Activated T-cell treated with anti-CD3 and anti-CD28 coated beads, Interleukin-2, amount 50 U/mL, for 1 hour (primary cell): ENCODE data around the gene PLA2G4B.

Experiments used
- DNase-seq: peaks from one replicate; pipeline ENCODE4 v3.0.0-alpha.2; 2020

The PLA2G4B gene

DNA sequence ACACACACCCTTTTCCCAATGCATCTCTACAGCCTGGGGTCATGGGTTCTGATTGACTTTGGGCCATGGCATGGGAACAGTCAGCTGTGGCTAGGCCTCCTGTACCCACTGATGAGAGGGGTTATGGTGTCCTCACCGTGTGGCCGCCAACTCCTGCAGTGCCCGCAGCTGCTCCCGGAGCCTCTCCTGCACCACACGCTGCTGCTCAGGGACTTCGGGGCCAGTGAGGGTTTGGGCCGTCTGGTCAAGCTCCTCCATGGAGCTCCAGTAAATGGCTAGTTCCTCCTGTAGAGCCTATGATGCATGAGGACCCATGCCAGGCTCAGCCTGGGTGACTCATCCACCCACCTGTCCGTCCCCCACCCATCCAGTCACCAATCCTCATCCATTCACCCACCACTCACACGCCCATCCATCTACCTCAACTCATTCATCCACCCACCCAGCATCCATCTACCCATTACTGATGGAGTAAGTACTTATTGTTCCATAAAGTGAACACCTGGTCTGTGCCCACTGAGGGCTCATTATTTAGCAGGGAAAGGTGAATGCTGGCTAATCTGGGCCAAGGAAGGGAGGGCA, 33.6 kb downstream of the PLA2G4B start:
- DNase-seq: no peak

DNA sequence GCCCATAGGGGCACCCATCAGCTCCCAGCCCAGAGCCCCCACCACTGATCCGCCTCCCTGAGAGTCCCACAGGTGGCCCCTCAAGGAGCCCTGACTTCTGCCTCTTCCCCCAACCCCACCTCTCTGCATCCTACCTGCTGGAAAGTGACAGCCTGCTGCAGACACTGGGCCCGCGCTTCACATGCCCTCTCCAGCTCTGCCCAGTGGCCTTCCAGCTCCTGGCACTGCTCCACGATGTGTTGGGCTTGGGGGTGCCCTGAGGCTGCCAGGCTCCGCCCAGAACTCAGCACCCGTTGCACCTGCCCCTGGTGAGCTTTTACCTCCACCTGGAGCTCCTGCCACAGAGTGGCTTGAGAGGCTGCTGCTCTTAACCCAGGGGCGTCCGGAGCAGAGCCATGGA, 35.1 kb downstream of the PLA2G4B start:
- DNase-seq: no peak

DNA sequence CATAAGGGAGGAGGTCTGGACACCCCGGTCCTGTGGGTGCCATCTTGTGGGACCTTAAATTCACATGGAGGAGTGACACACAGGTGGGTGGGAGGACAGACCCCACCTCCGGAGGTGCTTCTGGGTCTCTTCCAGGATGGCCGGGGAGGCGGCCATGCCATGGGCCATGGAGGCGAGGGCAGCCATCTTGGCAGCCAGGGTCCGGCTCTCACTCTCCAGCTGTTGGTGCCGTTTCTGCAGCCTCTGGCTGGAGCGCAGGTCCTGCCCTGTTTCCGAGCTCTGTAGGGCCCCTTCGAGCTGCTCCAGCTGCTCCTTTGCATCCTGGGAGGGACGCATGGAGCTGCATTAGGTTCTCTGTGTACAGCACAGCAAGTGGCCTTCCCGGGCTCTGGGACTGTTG, 36.1 kb downstream of the PLA2G4B start:
- DNase-seq: no peak

DNA sequence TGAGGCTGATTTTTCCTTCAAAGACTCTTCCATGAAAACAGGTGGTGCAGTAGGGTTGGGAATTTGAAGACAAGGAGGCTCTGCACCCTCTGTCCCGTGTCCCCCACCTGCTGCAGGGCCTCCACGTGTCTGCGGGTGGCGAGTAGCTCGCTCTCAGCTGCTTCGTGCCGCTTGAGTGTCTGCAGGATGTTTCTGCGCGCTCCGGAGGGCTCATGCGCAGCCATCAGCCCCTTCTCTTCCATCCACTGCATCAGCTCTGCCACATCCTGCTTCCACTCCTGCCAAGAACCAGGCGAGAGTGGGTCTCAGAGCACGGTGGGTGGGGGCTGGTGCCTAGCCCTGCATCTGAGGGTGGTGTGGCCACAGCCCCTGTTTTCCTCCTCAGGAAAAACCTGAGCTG, 37.4 kb downstream of the PLA2G4B start:
- DNase-seq: no peak

DNA sequence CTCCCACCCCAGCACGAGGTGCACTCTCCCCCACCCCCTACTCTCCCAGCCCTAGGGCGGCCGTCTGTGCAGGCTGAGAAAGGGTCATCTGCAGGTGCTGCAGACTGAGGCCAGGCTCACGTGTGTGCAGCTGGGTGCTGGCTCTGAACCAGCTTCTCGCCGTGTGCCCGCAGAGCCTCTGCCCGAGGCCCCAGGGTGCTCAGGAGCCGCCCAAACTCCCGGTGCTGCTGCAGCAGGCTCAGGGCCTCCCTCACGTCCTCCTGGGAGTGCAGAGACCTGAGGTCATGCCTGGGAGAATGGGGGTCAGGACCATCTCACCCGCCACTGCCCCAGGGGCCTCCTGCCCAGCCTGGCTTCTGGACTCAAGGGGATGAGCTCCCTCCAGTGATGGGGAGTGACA, 38.0 kb downstream of the PLA2G4B start:
- no peak for DNase-seq

DNA sequence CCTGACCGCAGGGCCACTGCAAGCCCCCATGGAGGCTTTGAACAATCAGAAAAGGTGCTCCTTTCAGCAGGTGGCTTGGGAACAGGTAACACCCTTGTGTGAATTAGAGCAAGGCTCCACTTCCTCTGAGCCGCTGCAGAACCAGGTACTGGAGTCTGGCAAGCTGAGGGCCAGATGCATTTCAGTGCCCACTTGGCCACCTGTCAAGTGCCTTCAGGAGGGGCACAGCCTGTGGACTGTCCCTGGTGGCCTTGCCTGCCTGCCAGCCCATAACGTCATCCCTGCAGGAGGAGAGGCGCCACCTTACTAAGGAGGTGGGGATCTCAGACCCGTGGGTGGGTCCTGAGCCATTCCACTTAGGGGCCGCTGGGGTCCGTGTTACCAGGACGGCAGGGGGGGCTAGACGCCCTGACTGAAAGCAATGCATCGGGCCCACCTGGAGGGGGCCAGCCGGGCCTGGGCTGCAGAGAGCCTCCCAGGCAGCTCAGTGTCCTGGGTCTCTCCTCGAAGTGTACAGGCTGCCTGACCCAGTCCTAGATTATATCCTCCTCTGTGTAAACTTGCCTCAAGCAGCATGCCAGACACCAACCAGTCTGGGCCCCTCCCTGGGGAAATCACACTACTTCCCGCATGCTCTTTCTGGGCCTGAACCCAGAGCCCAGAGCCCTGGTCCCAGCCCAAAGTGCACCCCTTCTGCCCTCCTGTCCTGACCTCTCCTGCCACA, 39.1 kb downstream of the PLA2G4B start:
- DNase-seq: no peak

DNA sequence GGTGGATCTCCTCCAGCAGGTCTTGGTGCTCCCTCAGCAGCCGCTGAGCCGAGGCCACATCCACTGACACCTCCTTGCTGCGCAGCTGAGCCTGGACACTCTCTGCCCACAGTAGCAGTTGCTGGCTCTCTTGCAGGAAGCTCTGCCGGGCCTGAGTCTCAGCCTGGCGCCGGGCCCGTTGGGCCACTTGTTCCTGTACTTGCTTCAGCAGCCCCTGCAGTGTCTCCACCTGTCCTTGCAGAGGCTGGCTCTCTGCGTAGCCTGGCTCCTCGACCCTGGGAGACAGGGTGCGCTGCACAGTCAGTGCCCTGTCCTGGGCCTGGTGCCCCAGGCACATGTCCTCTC, 39.7 kb downstream of the PLA2G4B start:
- no peak for DNase-seq

DNA sequence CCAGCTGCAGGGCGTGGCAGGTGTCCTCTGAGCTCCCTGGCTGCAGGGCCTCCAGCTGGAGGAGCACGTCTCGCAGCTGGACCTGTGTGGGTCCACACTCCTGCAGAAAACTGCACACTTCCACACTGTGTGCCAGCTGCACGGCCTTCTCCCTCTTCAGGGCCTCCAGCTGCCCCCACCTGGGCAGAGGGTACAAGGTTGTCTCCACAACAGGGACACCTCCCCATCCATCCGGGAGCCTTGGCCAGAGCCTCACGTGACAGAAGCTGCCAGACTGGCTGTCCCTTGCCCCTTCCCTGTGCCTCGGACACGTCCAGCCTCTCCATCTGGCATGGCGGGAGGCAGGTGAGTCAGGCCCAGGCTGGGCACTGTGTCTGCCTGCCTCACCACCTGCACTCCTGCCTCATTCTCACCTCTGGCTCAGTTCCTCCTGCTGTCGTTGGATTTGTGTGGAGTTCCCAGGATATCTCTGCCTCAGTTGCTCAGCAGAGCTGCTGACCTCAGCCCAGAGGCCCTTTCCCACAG, 40.7 kb downstream of the PLA2G4B start:
- DNase-seq: no peak

DNA sequence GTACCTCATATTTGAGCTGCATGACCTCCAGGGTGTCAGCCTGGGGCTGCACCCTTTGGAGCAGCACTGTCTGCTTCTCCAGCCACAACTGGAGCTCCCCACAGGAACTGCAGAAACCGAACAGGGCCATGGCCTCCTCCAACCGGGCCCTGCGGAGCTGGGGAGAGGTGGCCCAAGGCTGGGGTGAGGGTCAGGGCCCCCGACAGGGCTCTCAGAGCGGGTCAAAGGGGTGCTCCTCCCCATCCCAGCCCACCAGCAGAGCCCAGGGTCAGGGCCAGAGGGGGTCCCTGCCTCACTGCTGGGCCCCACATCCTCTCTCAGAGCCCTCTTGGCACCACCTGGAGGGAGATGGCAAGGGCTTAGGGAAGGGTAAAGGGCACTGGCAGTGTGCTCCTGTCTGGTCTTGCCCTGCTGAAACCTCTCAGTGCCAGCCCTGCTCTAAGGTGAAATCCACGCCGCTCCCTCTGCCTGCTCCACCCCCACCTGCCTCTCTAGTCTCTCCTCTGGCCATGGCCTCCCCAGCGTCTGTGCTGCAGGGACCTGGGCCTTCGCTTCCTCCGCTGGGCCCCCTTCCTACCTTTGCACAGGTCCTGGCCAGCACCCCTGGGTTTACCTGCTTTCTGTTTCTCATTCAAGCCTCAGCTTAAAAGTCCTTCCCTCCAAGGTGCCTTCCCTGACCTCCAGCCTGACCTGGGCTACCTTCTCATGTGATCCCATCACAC, 41.7 kb downstream of the PLA2G4B start:
- no peak for DNase-seq

DNA sequence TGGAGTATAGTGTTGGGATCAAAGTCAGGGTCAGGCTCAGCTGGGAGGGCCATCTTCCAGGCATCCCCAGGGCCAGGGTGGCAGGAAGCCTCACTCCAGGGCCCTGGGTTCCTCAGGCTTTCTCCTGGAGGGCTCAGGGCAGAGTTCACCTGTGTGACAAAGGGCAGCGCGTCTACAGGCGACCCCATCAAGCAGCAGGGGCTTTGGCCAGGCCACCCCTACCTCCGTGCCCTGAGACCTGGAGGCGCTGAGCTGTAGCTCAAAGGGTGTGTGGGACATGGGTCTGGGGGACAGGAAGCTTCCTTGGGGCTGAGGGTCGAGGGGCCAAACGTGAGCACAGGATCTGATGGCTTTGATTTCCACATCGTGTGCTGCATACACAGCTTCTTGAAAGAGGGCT, 42.4 kb downstream of the PLA2G4B start:
- DNase-seq: no peak

DNA sequence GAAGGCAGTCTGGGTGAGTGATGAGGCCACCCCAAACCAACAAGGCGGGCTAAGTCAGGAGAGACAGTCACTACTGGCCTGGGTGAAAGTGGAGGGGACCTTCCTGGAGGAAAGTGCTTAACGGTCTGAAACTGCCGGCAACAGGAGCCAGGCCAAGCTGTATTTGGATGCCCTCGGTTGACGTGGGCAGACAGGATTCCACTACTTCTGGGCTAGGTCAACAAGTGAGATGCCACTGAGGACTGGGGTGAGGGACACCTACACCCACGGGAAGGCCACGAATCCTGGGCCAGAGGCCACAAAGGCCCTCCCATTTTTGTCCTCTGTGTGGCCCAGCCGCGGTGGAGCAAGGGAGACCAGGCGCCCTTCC, 42.9 kb downstream of the PLA2G4B start:
- DNase-seq: no peak

DNA sequence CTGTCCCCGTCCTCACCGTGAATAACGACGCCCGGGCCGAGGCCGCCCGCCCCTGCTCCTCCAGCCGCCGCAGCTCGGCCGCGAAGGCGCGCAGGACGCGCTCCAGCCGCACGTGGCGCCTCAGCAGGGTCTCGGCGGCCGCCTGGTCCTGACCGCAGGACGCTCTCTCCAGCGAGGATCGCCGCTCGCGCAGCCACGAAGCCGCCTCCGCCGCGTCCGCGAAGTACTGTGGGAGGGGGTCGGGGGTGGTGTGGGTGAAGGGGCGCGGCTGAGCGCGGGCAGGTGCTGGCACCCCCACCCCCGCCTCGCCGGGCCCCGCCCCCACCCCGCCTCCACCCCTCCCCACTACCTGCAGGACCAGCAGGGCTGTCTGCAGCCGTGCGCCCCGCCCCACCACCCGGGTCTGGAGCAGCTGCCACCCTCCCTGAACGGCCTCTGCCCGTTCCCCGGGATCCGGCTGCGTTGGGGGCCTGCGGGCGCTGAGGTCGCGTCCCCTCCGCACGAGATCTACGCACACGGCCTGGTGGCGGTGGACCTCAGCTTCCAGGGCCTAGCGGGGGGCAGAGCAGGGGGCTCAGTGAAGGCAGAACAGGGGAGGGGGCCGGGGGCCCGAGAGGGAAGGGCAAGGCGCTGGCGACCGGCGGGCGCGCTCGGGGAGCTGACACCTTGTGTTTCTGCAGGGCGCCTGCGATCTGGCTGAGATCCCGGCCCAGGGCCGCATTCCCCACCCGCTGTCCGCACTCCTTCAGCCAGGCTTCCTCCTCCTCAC, 43.5 kb downstream of the PLA2G4B start:
- no peak for DNase-seq

DNA sequence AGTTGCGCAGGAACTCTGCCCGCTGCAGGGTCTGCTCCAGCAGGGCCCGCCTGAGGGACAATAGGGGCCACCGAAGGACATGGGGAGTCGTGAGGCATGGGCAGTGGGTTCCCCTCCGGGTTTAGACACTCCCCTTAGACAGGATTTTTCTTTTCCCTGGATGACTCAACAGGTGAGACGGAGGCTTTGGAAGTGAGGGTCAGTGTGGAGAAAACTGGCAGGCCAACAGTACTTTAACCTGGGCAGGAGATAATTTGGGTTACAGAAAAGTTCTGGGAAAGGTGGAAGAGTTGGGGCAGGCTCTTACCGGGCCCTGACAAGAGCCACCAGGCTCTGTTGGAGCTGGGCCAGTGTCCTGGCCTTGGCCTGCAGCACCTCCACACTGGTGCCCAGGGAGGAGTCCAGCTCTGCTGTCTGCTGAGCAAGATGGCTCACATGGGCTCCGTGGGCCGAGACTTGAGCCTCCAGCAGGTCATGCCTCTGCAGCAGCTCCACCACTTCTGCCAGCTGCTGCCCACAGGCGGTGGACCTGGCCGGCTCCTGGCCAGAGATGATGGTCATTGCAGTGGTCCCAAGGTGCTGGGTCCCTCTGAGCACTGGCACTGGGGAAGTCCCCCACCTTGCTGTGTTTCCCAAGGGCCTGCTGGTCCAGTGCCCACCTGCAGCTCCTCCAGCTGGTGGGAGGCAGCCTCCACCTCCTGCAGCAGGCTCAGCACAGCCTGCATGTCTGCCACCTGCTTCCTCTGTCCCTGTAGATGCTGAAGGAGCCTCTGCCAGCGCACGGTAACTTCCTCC, 44.2 kb downstream of the PLA2G4B start:
- no peak for DNase-seq

DNA sequence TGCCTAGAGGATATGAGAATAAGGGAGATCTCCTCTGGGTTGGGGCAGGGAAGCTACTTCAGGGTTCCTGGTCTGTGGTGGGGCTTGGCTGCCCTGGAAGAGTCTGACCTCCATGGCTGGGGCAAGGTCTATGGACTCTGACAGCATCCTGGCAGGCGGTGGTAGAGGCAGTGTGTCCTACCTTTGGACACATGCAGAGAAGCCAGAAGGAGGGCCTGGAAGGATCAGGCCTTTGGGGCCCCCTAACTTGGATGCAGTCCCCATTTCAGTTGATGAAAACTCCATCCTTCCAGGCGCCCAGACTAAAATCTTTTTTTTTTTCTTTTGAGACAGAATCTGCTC, 44.8 kb downstream of the PLA2G4B start:
- no peak for DNase-seq

DNA sequence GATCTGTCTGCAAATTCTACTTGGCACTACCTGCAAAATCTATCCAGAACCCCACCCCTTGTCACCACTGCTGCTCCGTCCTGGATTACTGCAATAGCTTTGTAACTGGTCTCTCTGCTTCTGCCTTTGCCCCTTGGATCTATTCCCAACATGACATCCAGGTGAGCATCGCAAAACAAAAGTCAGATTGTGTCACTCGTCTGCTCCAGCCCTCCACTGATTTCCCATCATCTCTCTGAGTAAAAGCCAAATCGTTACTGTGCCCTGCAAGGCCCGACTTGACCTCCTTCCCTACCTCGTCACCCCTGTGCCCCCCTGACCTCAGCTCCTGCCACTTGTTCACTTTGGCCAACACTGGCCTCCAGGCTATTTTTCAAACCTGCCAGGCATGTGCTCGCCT, 45.8 kb downstream of the PLA2G4B start:
- no peak for DNase-seq

DNA sequence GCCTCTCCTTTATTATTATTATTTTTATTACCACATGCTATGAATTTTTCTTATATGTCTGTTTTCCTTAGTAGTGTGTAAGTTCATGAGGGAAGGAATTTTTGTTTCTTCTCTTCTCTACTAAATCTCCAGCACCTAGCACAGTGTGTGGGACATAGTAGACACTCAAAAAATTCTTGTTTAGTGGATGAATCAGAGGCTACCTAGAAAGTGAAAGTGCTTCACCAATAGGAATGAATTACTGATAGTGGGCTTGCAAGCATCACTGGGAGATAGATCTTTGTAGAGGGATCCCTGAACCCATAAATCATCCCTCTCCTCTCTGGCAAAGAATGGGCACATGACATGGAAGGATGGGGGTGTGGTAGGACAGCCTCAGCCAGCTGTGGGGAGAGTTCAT, 46.7 kb downstream of the PLA2G4B start:
- no peak for DNase-seq

DNA sequence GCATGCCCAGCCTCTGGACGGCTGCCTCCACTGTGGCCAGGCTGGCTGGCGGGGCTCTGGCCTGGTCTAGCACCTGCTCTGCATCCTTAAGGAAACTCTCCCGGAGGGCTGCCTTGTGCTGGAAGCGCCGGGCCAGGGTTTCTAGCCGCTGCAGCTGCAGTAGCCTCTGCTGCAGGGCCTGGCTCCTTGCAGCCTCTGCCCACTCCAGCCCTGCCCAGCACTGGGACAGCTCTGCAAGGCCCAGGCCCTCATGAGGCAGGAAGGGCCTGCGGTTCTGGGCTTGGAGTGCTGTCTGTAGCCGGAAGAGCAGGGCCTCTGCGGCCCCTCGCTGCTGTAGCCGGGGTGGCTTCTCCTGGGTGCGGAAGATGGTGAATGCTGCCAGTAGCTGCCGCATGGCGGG, 47.2 kb downstream of the PLA2G4B start:
- no peak for DNase-seq

DNA sequence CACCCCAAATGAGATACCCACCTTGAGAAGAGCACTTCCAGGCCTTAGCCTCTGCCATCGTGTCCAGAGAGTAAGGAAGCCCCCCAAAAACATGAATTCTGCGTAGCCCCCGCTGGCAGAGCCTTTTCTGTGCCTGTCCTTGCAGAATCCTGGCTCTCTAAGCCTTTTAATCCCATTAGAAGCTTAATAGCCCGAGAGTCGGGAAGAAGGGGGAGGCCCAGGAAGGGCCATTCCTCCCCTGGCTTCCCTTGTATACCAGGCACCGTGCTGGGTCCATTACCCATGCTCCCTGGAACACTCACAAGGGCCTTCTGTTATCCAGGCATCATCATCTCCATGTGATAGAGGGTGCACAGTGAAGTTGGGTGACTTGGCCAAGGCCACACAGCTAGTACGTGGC, 48.1 kb downstream of the PLA2G4B start:
- DNase-seq: no peak

DNA sequence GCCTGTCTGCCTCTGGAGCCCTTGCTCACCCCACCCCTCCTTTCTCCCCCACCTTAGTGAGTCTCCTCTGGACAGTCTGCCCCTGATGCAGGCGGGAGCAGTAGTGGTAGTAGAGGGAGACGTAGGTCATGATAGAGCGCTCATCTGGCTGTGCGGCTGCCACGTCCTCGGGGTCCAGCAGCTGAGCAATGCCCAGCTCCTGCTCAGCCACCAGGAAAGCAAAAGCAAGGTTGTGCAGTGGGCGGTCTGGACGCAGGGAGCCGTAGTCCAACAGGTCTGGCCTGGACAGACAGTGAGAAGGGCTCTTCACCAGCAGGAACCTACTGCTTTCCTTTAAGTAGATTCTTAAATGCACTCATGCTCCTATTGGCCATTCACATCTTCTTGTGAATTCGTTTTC, 48.5 kb downstream of the PLA2G4B start:
- DNase-seq: no peak

DNA sequence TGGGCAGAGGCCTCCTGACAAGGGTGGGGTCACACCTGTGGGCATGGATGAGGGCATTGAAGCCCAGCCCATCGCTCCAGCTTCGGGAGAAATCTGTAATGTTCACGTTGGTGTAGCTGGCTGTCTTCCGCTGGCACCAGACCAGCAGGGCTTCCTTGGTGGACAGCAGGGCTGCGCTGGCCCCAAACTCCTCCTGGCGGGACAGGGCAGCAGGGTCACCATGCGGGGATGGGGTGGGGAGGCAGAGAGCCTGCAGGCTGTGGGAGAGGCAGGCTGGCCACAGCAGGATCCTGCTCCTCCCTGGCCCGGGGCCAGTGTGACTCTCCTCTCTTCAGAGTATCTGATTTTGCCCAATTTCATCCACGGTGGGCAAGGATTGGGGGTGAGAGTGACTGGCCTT, 49.2 kb downstream of the PLA2G4B start:
- no peak for DNase-seq

DNA sequence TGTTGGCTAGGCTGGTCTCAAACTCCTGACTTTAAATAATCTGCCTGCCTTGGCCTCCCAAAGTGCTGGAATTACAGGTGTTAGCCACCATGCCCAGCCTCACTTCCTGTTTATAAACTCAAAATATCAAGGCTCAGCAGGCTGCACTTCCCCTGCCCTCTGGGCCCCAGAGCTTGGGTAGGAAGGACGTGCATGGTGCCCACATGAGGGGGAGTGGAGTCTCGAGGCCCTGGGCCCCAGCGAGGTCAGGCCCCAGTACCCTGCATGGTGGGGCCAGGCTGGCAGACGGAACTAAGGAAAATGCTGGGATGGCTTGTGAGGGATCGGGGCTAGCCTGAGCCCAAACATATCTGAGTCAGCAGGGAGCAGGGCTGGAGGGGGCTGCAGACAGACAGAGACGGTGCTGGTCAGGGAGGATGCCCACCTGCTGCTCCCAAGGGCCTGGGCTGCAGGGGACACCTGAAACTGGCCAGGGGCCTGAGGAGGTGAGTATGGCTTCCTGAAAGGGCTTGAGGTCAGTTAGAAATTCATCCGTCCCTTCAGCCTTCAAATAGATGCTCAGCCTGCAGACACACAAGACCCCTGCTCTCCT, 50.1 kb downstream of the PLA2G4B start:
- no peak for DNase-seq

DNA sequence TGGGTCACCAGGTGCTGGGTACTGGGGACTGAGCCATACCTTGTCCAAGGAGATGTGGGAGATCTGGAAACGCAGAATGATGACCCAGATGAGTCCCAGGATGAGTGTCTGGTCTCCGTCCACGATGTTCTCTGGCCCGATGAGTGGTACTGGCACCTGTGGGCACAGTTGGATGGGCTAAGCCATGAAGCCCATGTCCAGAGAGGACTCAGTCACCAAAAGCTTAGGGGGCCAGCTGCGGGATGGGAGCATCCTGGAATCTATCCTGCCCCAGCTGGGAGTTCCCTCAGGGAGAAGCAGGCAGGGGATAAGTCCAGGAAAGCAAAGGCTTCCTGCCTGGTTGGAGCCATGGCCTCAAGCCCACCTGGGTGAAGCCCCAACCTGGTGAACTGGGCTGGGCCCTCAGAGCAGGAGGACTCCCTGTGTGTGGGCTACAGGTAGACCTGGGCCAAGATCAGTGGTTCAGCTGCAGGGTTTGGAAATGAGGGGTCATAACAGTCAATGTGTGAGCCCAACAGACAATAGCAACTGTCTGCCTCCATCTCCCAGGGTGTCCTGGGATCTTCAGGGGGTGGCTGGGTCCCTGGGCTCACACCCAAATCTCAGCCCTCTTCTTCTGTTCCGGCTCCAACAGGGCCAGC, 51.5 kb downstream of the PLA2G4B start:
- no peak for DNase-seq
